Endothelial cell of umbilical vein (primary cell): Measurements from ENCODE around the gene CCSER1.

Experiments used
- EZH2 ChIP-seq: IDR thresholded peaks from 2 replicates; pipeline ENCODE4 v1.6.1; 2012; ENCODE audit warnings: borderline replicate concordance, low read depth, mild to moderate bottlenecking, moderate library complexity, low read length, inconsistent platforms; ENCODE audit not compliant: severe bottlenecking
- FOS ChIP-seq: IDR thresholded peaks from 2 replicates; pipeline ENCODE4 v1.6.1; 2011; ENCODE audit warnings: mild to moderate bottlenecking, low read length, moderate library complexity, borderline replicate concordance; ENCODE audit not compliant: insufficient read depth
- MAX ChIP-seq: IDR thresholded peaks from 2 replicates; pipeline ENCODE4 v1.6.1; 2011; ENCODE audit not compliant: insufficient read depth, insufficient read length
- MYC ChIP-seq: IDR thresholded peaks from one replicate; pipeline ENCODE4 v1.6.1; 2011; ENCODE audit warnings: mild to moderate bottlenecking, low read depth, low read length
- POLR2A ChIP-seq: IDR thresholded peaks from 2 replicates; pipeline ENCODE4 v1.6.1; 2012; ENCODE audit warnings: low read depth, mild to moderate bottlenecking, control low read depth, low read length
- POLR2AphosphoS5 ChIP-seq: IDR thresholded peaks from 2 replicates; pipeline ENCODE4 v1.6.1; 2012; ENCODE audit warnings: low read depth, mild to moderate bottlenecking, control low read depth, low read length, moderate library complexity; ENCODE audit not compliant: insufficient read depth
- TF ChIP-seq, protein P1 (sequence below), 2 donors: IDR thresholded peaks; 1 replicate in 1 of 2; 2 replicates in 1 of 2; pipeline ENCODE4 v1.5.1; 2011; ENCODE audit warnings: low read length in 2 of 2, mild to moderate bottlenecking in 2 of 2, moderate library complexity in 2 of 2, control low read depth in 1 of 2, inconsistent platforms in 1 of 2, low read depth in 1 of 2; ENCODE audit not compliant: insufficient read depth in 1 of 2; ENCODE audit errors: extremely low read depth in 1 of 2

DNA sequence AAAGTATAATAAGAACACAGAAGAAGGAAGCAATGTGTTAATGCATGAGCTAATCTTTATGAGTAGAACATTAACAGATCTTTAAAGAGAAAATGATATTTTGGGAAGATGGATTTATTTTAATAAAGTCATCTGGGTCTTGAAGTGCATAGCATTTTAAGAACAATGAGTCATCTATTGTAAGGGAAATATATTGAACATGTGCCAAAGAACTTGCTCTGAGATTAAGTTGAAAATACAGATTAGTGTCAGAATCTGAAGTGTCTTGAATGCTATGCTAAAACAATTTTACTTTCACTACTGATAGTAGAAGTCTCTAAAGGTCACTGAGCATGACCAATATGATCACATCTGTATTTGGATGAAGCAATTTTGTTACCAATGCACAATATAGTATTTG, 1399.9 kb downstream of the CCSER1 start:
- TF ChIP-seq, protein P1, sequence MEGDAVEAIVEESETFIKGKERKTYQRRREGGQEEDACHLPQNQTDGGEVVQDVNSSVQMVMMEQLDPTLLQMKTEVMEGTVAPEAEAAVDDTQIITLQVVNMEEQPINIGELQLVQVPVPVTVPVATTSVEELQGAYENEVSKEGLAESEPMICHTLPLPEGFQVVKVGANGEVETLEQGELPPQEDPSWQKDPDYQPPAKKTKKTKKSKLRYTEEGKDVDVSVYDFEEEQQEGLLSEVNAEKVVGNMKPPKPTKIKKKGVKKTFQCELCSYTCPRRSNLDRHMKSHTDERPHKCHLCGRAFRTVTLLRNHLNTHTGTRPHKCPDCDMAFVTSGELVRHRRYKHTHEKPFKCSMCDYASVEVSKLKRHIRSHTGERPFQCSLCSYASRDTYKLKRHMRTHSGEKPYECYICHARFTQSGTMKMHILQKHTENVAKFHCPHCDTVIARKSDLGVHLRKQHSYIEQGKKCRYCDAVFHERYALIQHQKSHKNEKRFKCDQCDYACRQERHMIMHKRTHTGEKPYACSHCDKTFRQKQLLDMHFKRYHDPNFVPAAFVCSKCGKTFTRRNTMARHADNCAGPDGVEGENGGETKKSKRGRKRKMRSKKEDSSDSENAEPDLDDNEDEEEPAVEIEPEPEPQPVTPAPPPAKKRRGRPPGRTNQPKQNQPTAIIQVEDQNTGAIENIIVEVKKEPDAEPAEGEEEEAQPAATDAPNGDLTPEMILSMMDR (IDR thresholded peaks at IDR 0.05; ENCODE audit: extremely low read depth in 1 of 2, insufficient read depth in 1 of 2, low read depth in 1 of 2, low read length in 2 of 2), result no peak
- no peak for TF ChIP-seq EZH2
- TF ChIP-seq POLR2AphosphoS5, result no peak
- no peak for TF ChIP-seq MYC
- TF ChIP-seq MAX, result no peak
- TF ChIP-seq POLR2A, result no peak
- TF ChIP-seq FOS, result no peak
